GM21526 (cell line): Measurements from ENCODE around the gene NRARP.

Experiments used
- ATAC-seq: cut with Tn5 transposase; IDR thresholded peaks from one replicate; pipeline ENCODE4 v1.9.1; 2021; ENCODE audit warnings: moderate library complexity; ENCODE audit not compliant: unreplicated experiment, low FRiP score

The NRARP gene

GRCh38 chr9:137323531-137324331 is 21.7 kb upstream of the NRARP start:
- ATAC-seq, result no peak

GRCh38 chr9:137321726-137322361 is 19.8 kb upstream of the NRARP start:
- no peak for ATAC-seq

DNA sequence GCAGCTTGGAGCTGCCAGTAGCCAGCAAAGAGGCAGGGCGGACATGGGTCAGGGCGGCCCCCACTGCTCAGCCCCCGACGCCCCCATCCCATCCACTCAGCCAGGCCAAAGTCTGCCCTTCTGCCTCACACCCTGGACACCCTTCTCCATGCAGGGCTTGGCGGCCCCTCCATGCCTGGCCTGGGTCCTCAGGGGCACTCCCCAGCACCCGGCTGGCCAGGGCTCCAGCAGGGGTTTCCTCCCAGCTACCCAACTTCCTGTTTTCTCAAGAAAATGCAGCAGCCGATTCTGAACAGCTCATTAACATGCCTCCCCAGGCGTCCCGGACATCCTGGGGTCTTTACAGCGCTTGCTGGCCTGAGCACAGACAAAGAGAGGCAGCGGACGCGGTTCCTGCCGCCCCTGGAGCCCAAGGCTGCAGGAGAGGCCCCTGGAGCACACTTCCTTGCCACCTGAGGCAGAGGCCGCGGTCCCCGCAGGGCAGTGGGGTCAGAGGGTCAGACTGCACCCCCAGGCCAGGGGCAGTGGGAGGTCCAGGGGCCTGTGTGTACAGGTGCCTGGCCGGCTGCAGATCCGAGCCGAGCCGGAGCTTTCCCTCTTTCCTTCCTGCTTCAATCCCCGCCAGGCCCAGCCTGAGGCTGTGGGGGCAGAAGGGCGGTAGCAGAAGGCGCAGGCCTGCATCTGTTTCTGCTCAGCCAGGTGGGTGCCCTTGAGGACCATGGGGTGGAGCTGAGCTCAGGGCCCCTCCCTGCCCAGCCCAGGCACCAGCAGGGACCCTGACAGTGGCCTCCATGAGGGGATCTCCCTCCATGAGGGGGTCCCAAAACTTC is 18.7 kb upstream of the NRARP start:
- no peak for ATAC-seq

- no peak for ATAC-seq
These were observed 17.9 kb upstream of the NRARP start for GRCh38 chr9:137319739-137320551.

- no peak for ATAC-seq
These were observed 17.1 kb upstream of the NRARP start for GRCh38 chr9:137319011-137319738.

GRCh38 chr9:137318602-137319001 is 16.5 kb upstream of the NRARP start:
- ATAC-seq, result no peak

DNA sequence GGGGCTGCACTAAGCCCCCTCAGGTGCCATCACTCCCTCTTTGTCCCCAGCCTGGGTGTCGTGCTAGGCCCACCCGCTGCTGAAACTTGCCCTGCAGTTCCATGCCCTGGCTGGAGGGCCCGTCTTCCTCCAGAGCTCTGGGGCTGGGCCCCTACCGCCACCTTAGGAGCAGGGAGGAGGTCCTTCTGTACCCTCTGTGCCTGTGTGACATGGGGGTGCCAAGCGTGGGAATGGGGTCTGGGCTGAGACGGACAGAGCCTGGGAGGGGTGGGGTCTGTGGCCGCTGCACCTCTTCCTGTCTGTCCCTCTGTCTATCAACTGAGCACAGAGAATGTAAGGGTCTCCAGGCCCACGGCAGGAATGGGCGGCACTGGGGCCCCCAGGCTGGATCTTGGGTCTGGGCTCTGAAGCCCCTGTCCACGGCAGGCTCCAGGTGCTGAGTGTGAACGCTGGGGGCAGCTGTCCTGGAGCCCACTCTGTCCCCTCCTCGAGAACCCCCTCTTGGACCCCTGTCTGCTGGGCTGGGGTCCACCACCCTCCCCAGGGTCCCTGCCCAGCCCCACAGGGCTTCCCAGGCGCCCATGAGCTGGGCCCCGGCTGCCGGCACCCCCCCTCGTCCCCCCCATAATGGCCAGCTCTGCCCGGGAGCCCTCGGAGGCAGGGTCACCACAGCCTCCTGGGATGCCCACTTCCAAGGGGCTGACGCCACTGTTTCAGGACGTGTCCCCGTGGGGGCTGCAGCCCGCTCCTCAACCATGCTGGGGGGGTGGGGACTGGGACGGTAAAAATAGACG is 15.8 kb upstream of the NRARP start:
- no peak for ATAC-seq

GRCh38 chr9:137317021-137317717 is 15.1 kb upstream of the NRARP start:
- ATAC-seq, result no peak

- ATAC-seq, result no peak
These were observed 14.2 kb upstream of the NRARP start for GRCh38 chr9:137316012-137316981.

- no peak for ATAC-seq
These were observed 13.5 kb upstream of the NRARP start for GRCh38 chr9:137315581-137316011.

- ATAC-seq, result no peak
These were observed 12.8 kb upstream of the NRARP start for GRCh38 chr9:137314561-137315560.

DNA sequence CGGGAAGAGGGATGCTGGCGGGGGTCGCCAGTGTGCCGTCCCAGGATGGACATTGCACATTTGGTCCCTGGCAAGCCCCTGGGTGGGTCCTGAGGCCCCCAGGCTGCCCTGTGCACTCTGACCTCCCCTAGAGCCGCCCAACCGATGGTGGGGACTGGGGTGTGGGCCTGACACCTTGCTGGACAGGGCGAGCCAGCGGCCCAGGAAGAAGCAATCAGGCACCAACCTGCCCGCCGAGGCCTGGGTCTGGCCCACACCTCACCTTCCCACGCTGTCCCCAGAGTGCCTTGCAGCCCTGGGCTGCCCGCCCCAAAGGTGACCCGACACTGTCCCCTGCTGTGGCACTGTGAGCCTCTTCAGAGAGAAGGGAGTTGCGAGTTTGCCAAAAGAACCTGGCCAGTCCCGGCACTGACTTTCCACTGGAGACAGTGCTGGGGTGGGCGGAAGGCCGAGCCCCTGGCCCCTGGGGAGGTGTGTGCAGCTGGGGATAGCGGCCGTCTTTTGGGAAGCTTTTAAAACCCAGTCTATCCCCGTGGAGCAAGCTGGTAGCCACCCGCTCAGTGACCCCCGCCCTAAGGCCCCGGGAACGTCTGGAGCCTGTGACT is 12.0 kb upstream of the NRARP start:
- ATAC-seq, result no peak

DNA sequence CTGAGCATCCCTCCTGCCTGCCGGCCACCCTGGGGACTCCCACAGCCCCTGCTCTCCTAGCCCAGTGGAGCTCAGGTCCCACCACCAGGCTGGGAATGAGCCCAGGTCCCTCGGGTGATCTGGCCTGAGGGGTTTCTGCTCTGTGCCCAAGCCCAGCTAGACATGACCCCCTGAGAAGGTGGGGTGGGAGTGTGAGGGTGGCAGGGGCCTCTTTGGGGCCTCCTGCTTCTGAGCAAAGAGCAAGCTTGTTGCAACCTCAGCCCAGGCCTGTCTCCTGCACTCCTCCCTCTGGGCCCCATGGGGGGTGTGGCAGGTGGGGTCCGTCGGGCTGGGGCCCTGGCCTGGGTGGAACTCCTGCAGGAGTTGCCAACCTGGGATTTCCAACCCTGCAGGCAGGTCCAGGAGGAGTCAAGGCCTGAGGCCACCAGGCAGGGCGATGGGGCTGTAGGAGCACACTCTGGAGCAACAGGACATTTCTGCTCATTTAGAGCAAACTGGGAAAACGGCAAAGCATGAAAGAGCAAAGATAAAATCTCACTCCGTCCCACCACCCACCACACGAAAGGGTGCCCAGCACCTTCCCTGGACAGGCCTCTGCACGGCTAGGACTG is 11.4 kb upstream of the NRARP start:
- ATAC-seq, result no peak

DNA sequence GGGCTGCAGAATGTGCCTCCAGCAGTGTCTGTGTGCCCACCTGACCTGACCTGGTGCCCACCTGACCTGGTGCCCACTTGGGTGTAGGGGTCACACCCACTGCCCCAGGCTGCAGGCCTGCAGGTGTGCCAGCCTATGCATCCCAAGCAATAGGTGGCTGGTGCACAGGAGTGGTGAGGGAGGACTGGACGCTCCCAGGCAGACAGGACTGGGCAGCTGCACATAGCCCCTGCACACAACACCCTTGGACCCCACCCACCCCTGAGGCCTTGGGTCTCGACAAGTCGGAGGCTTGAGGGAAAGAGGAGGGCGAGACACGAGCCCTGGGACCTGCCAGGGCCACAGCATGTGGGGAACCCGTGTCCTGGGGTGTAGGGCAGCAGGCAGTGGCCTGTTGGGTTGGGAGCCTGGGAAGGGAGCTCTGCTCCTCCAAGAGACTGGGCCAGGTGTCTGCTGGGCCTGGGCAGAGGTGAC is 10.8 kb upstream of the NRARP start:
- no peak for ATAC-seq
